Measurements from ENCODE around the gene METAP2. TPM values are rescaled to one million over a fixed set of nuclear protein-coding genes. Genes with fewer than 3 reads are reported as not detected.

The METAP2 gene
- total RNA-seq, 1 donor from 2014 or later = 81.6 TPM

DNA sequence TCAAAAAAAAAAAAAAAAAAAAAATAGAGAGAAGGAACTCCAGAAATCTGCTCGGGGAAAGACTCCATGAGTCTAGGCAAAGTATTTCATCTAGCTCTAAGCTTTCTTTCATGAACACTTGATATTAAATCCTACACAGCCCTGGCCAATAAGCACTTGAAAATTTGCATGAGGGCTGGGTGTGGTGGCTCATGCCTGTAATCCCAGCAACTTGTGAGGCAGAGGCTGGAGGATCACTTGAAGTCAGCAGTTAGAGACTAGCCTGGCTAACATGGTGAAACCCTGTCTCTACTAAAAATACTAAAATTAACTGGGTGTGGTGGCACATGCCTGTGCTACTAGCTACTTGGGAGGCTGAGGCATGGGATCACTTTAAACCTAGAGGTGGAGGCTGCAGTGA, 13.1 kb upstream of the METAP2 start:
- peaks cover 2% of the 10 kb centered on the region for H3K36me3 Mint-ChIP-seq (ENCODE audit: low read depth, unreplicated experiment)
- DNase-seq (ENCODE audit: low read depth) (no peak), FAIRE-seq (no peak)
- no peaks in the 10 kb centered on the region for H3K4me1 Mint-ChIP-seq (ENCODE audit: low read depth, unreplicated experiment)
- no peaks in the 10 kb centered on the region for H3K27me3 Mint-ChIP-seq (ENCODE audit: low read depth, unreplicated experiment)
- Histone ChIP-seq H3K4me1 (ENCODE audit: insufficient read depth, low read length) (no peaks in the 10 kb centered on the region), H4K20me1 (ENCODE audit: insufficient read depth, low read length) (no peaks in the 10 kb centered on the region), H3K4me2 (ENCODE audit: low read length) (no peak overlapping the region), H3K36me3 (ENCODE audit: insufficient read depth, low read length) (no peaks in the 10 kb centered on the region), H3K27me3 (ENCODE audit: insufficient read depth, low read length) (no peaks in the 10 kb centered on the region), H2AFZ (ENCODE audit: low read depth, low read length) (no peak overlapping the region), H3K4me3 (ENCODE audit: insufficient read depth, low read depth, low read length) (no peak overlapping the region), H3K79me2 (ENCODE audit: insufficient read depth, low read length) (no peaks in the 10 kb centered on the region), H3K9me3 (ENCODE audit: insufficient read depth, low read depth, low read length) (peaks cover 10% of the 10 kb centered on the region), H3K9ac (ENCODE audit: low read length) (no peak overlapping the region), H3K27ac (ENCODE audit: low read depth, low read length) (no peak overlapping the region)
- no peak overlapping the region for H3K4me3 Mint-ChIP-seq (ENCODE audit: unreplicated experiment)
- H3K9me3 Mint-ChIP-seq (ENCODE audit: unreplicated experiment) = peaks cover 16% of the 10 kb centered on the region
- H3K27ac Mint-ChIP-seq (ENCODE audit: unreplicated experiment) = no peak overlapping the region
- TF ChIP-seq, protein P1, sequence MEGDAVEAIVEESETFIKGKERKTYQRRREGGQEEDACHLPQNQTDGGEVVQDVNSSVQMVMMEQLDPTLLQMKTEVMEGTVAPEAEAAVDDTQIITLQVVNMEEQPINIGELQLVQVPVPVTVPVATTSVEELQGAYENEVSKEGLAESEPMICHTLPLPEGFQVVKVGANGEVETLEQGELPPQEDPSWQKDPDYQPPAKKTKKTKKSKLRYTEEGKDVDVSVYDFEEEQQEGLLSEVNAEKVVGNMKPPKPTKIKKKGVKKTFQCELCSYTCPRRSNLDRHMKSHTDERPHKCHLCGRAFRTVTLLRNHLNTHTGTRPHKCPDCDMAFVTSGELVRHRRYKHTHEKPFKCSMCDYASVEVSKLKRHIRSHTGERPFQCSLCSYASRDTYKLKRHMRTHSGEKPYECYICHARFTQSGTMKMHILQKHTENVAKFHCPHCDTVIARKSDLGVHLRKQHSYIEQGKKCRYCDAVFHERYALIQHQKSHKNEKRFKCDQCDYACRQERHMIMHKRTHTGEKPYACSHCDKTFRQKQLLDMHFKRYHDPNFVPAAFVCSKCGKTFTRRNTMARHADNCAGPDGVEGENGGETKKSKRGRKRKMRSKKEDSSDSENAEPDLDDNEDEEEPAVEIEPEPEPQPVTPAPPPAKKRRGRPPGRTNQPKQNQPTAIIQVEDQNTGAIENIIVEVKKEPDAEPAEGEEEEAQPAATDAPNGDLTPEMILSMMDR (IDR thresholded peaks at IDR 0.05; ENCODE audit: insufficient read depth, low read depth, low read length) = no peak
- no peak for TF ChIP-seq EZH2 (IDR thresholded peaks at IDR 0.05; ENCODE audit: insufficient read depth, low read length)

DNA sequence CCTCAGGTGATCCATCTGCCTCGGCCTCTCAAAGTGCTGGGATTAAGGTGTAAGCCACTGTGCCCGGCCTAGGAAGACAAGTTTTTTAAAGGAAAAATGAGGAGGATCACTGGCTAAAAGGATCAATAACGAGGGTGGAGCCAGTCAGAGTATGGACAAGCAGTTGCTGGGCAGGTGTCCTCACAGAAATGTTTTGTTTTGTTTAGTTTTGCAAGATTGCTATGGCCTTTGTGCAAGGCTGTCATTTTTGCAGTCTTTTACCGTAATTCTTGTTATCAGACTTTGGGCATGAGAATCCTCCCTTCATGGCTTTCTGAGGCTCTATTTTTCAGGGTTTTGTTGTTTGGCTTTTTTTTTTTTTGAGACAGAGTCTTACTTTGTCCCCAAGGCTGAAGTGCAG, 11.9 kb upstream of the METAP2 start:
- no peak for DNase-seq (ENCODE audit: low read depth)
- no peak overlapping the region for H3K4me3 Mint-ChIP-seq (ENCODE audit: unreplicated experiment)
- Histone ChIP-seq H3K79me2 (ENCODE audit: insufficient read depth, low read length) (no peaks in the 10 kb centered on the region), H3K27ac (ENCODE audit: low read depth, low read length) (no peak overlapping the region), H2AFZ (ENCODE audit: low read depth, low read length) (no peak overlapping the region), H3K27me3 (ENCODE audit: insufficient read depth, low read length) (no peaks in the 10 kb centered on the region), H4K20me1 (ENCODE audit: insufficient read depth, low read length) (no peaks in the 10 kb centered on the region), H3K36me3 (ENCODE audit: insufficient read depth, low read length) (no peaks in the 10 kb centered on the region), H3K4me2 (ENCODE audit: low read length) (no peak overlapping the region), H3K4me1 (ENCODE audit: insufficient read depth, low read length) (no peaks in the 10 kb centered on the region), H3K4me3 (ENCODE audit: insufficient read depth, low read depth, low read length) (no peak overlapping the region), H3K9ac (ENCODE audit: low read length) (no peak overlapping the region), H3K9me3 (ENCODE audit: insufficient read depth, low read depth, low read length) (peaks cover 9% of the 10 kb centered on the region)
- FAIRE-seq = no peak
- TF ChIP-seq EZH2 (IDR thresholded peaks at IDR 0.05; ENCODE audit: insufficient read depth, low read length) = no peak
- TF ChIP-seq, protein P1 (IDR thresholded peaks at IDR 0.05; ENCODE audit: insufficient read depth, low read depth, low read length) = no peak
- no peaks in the 10 kb centered on the region for H3K27me3 Mint-ChIP-seq (ENCODE audit: low read depth, unreplicated experiment)
- H3K9me3 Mint-ChIP-seq (ENCODE audit: unreplicated experiment) = peaks cover 20% of the 10 kb centered on the region
- no peaks in the 10 kb centered on the region for H3K4me1 Mint-ChIP-seq (ENCODE audit: low read depth, unreplicated experiment)
- no peak overlapping the region for H3K27ac Mint-ChIP-seq (ENCODE audit: unreplicated experiment)
- peaks cover 2% of the 10 kb centered on the region for H3K36me3 Mint-ChIP-seq (ENCODE audit: low read depth, unreplicated experiment)

DNA sequence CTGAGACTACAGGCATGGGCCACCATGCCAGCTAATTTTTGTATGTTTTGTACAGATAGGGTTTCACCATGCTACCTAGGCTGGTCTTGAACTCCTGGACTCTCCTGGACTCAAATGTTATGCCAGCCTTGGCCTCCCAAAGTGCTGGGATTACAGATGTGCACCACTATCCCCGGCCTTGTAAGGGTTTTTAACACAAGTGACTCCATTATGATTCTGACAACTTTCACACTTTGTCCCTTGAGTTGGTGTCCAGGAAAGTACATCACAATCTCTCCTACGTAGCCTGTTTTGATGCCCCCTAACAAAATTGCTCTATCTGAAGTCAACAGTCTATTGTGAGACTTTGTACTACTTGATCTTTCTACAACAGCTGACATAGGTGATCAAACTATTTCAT, 11.4 kb upstream of the METAP2 start:
- Histone ChIP-seq H3K9ac (ENCODE audit: low read length) (no peak overlapping the region), H3K9me3 (ENCODE audit: insufficient read depth, low read depth, low read length) (peaks cover 4% of the 10 kb centered on the region), H4K20me1 (ENCODE audit: insufficient read depth, low read length) (no peaks in the 10 kb centered on the region), H3K36me3 (ENCODE audit: insufficient read depth, low read length) (no peaks in the 10 kb centered on the region), H3K27ac (ENCODE audit: low read depth, low read length) (no peak overlapping the region), H3K4me3 (ENCODE audit: insufficient read depth, low read depth, low read length) (no peak overlapping the region), H3K4me1 (ENCODE audit: insufficient read depth, low read length) (no peaks in the 10 kb centered on the region), H3K4me2 (ENCODE audit: low read length) (no peak overlapping the region), H3K27me3 (ENCODE audit: insufficient read depth, low read length) (no peaks in the 10 kb centered on the region), H2AFZ (ENCODE audit: low read depth, low read length) (no peak overlapping the region), H3K79me2 (ENCODE audit: insufficient read depth, low read length) (no peaks in the 10 kb centered on the region)
- Mint-ChIP-seq H3K27me3 (ENCODE audit: low read depth, unreplicated experiment) (no peaks in the 10 kb centered on the region), H3K9me3 (ENCODE audit: unreplicated experiment) (peaks cover 19% of the 10 kb centered on the region), H3K4me3 (ENCODE audit: unreplicated experiment) (no peak overlapping the region), H3K36me3 (ENCODE audit: low read depth, unreplicated experiment) (peaks cover 2% of the 10 kb centered on the region), H3K27ac (ENCODE audit: unreplicated experiment) (no peak overlapping the region), H3K4me1 (ENCODE audit: low read depth, unreplicated experiment) (no peaks in the 10 kb centered on the region)
- TF ChIP-seq, protein P1 (IDR thresholded peaks at IDR 0.05; ENCODE audit: insufficient read depth, low read depth, low read length) = no peak
- TF ChIP-seq EZH2 (IDR thresholded peaks at IDR 0.05; ENCODE audit: insufficient read depth, low read length) = no peak
- DNase-seq (ENCODE audit: low read depth) (no peak), FAIRE-seq (no peak)

Measured in astrocyte (in vitro differentiated cells and primary cell).